HG03439 (cell line): ENCODE data around the gene ZDHHC7.
"Not testable (repeated sequence)": the region's sequence is repeated elsewhere in the genome, so short reads cannot be mapped to it uniquely, and the experiment has no call there.

Experiments used
- ATAC-seq: cut with Tn5 transposase; IDR thresholded peaks from one replicate; pipeline ENCODE4 v1.9.1; 2021; ENCODE audit warnings: mild to moderate bottlenecking, moderate library complexity; ENCODE audit not compliant: unreplicated experiment

Gene ZDHHC7

GRCh38 chr16:84947022-84947421 lies 64.3 kb downstream of the ZDHHC7 start:
- ATAC-seq, result no peak

GRCh38 chr16:84943620-84944019 lies 67.7 kb downstream of the ZDHHC7 start:
- ATAC-seq, result no peak

GRCh38 chr16:84942786-84943185 lies 68.5 kb downstream of the ZDHHC7 start:
- ATAC-seq, result no peak

GRCh38 chr16:84941921-84942320 lies 69.4 kb downstream of the ZDHHC7 start:
- no peak for ATAC-seq

- ATAC-seq, result no peak
Observed at GRCh38 chr16:84940670-84941551, 70.4 kb downstream of the ZDHHC7 start.

- ATAC-seq, result not testable (repeated sequence)
Observed at GRCh38 chr16:84938616-84939015, 72.7 kb downstream of the ZDHHC7 start.

- no peak for ATAC-seq
Observed at GRCh38 chr16:84937196-84938005, 73.9 kb downstream of the ZDHHC7 start.

- no peak for ATAC-seq
Observed at GRCh38 chr16:84933774-84934631, 77.3 kb downstream of the ZDHHC7 start.

- no peak for ATAC-seq
Observed at GRCh38 chr16:84932681-84933080, 78.7 kb downstream of the ZDHHC7 start.

GRCh38 chr16:84931506-84931905 lies 79.8 kb downstream of the ZDHHC7 start:
- ATAC-seq, result no peak

GRCh38 chr16:84931107-84931494 lies 80.2 kb downstream of the ZDHHC7 start:
- ATAC-seq, result no peak

GRCh38 chr16:84930298-84931106 lies 80.8 kb downstream of the ZDHHC7 start:
- ATAC-seq, result no peak

- no peak for ATAC-seq
Observed at GRCh38 chr16:84929421-84930297, 81.7 kb downstream of the ZDHHC7 start.

- ATAC-seq, result no peak
Observed at GRCh38 chr16:84928679-84929420, 82.5 kb downstream of the ZDHHC7 start.

GRCh38 chr16:84927621-84928591 lies 83.4 kb downstream of the ZDHHC7 start:
- no peak for ATAC-seq

GRCh38 chr16:84926462-84926861 lies 84.9 kb downstream of the ZDHHC7 start:
- no peak for ATAC-seq

GRCh38 chr16:84925773-84926372 lies 85.5 kb downstream of the ZDHHC7 start:
- ATAC-seq, result no peak
